ENCODE data around the gene CHD1.

Gene CHD1

GRCh38 chr5:98905857-98906688, 22.7 kb downstream of the CHD1 start:
- in situ Hi-C loops (cut with MboI; ENCODE audit: low sequenced_read_pairs) = loop anchor here (25.0 kb wide), 1 partner anchor 131 kb away; no protein-coding TSS in a partner anchor

- in situ Hi-C loops (cut with MboI; ENCODE audit: low sequenced_read_pairs) = loop anchor here (25.0 kb wide), 1 partner anchor 133 kb away; no protein-coding TSS in a partner anchor
These were observed 24.0 kb downstream of the CHD1 start for GRCh38 chr5:98904780-98905179.

- in situ Hi-C loops (cut with MboI; ENCODE audit: low sequenced_read_pairs) = loop anchor here (25.0 kb wide), 1 partner anchor 135 kb away; no protein-coding TSS in a partner anchor
These were observed 26.1 kb downstream of the CHD1 start for GRCh38 chr5:98902733-98903132.

- in situ Hi-C loops (cut with MboI; ENCODE audit: low sequenced_read_pairs) = no loop called here
These were observed 29.4 kb downstream of the CHD1 start for GRCh38 chr5:98899456-98899855.

- in situ Hi-C loops (cut with MboI; ENCODE audit: low sequenced_read_pairs) = no loop called here
These were observed 30.1 kb downstream of the CHD1 start for GRCh38 chr5:98898743-98899142.

GRCh38 chr5:98891591-98891990, 37.2 kb downstream of the CHD1 start:
- in situ Hi-C loops (cut with MboI; ENCODE audit: low sequenced_read_pairs) = no loop called here

- in situ Hi-C loops (cut with MboI; ENCODE audit: low sequenced_read_pairs) = no loop called here
These were observed 48.2 kb downstream of the CHD1 start for GRCh38 chr5:98880598-98880997.

- in situ Hi-C loops (cut with MboI; ENCODE audit: low sequenced_read_pairs) = no loop called here
These were observed 48.7 kb downstream of the CHD1 start for GRCh38 chr5:98880151-98880550.

GRCh38 chr5:98877600-98877999, 51.2 kb downstream of the CHD1 start:
- in situ Hi-C loops (cut with MboI; ENCODE audit: low sequenced_read_pairs) = no loop called here

GRCh38 chr5:98872674-98873073, 56.1 kb downstream of the CHD1 start:
- in situ Hi-C loops (cut with MboI; ENCODE audit: low sequenced_read_pairs) = no loop called here

GRCh38 chr5:98865690-98866089, 63.1 kb downstream of the CHD1 start:
- in situ Hi-C loops (cut with MboI; ENCODE audit: low sequenced_read_pairs) = no loop called here

- in situ Hi-C loops (cut with MboI; ENCODE audit: low sequenced_read_pairs) = no loop called here
These were observed 81.8 kb downstream of the CHD1 start for GRCh38 chr5:98847054-98847453.

- in situ Hi-C loops (cut with MboI; ENCODE audit: low sequenced_read_pairs) = no loop called here
These were observed 82.3 kb downstream of the CHD1 start for GRCh38 chr5:98846520-98846919.

- in situ Hi-C loops (cut with MboI; ENCODE audit: low sequenced_read_pairs) = no loop called here
These were observed 82.9 kb downstream of the CHD1 start for GRCh38 chr5:98845878-98846277.

GRCh38 chr5:98844865-98845264, 83.9 kb downstream of the CHD1 start:
- in situ Hi-C loops (cut with MboI; ENCODE audit: low sequenced_read_pairs) = no loop called here

- in situ Hi-C loops (cut with MboI; ENCODE audit: low sequenced_read_pairs) = no loop called here
These were observed 85.3 kb downstream of the CHD1 start for GRCh38 chr5:98843481-98843880.

GRCh38 chr5:98840946-98841345, 87.9 kb downstream of the CHD1 start:
- in situ Hi-C loops (cut with MboI; ENCODE audit: low sequenced_read_pairs) = no loop called here

GRCh38 chr5:98839469-98840383, 89.1 kb downstream of the CHD1 start:
- in situ Hi-C loops (cut with MboI; ENCODE audit: low sequenced_read_pairs) = no loop called here

- in situ Hi-C loops (cut with MboI; ENCODE audit: low sequenced_read_pairs) = no loop called here
These were observed 92.6 kb downstream of the CHD1 start for GRCh38 chr5:98836175-98836574.

- in situ Hi-C loops (cut with MboI; ENCODE audit: low sequenced_read_pairs) = no loop called here
These were observed 101.1 kb downstream of the CHD1 start for GRCh38 chr5:98827588-98828284.

GRCh38 chr5:98827161-98827560, 101.6 kb downstream of the CHD1 start:
- in situ Hi-C loops (cut with MboI; ENCODE audit: low sequenced_read_pairs) = no loop called here
